Left renal pelvis (tissue), 4 donors: Measurements from ENCODE around the gene FNDC5. TPM values are rescaled to one million over a fixed set of nuclear protein-coding genes. Genes with fewer than 3 reads are reported as not detected.

Source experiments
- DNase-seq, 4 donors: peaks; one replicate each; pipeline ENCODE4 v3.0.0-alpha.2; 2013; ENCODE audit warnings: low read depth in 4 of 4, low spot score in 3 of 4
- polyA plus RNA-seq, 4 donors: library from polyadenylated mRNA; unstranded; fragments of 120-200 nt; gene quantifications; one replicate each; pipeline ENCODE4 v1.2.1, GENCODE V29; 2013; ENCODE audit not compliant: insufficient read length in 4 of 4

Gene FNDC5
- polyA plus RNA-seq, 4 donors: 44.6 to 94.3 (median 60.2) TPM

DNA sequence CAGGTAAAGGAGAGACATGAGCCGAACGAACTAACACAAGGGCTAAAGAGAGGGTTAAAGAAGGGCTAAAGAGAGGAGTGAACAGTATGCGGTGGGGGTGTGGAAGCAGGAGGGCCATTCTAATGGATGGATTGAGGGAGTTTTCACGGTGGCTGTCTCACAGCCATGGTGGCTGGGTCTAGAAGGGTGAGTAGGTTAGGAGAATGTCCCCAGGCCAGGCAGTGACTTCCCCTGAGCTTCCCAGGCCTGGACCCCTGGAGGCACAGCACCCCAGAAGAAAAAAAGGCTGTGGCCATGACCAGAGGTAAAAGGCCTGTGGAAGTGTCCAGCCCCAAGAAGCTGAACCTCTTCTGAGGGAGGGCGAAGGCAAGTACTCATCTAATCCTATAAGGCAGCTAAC is 3.6 kb downstream of the FNDC5 start:
- DNase-seq: no peak

- DNase-seq: no peak
These were observed 4.9 kb downstream of the FNDC5 start for GRCh38 chr1:32865639-32866405.

- no peak for DNase-seq
These were observed 6.2 kb downstream of the FNDC5 start for GRCh38 chr1:32864375-32865019.

- DNase-seq: no peak
These were observed 6.8 kb downstream of the FNDC5 start for GRCh38 chr1:32863881-32864245.

GRCh38 chr1:32863218-32863880 is 7.4 kb downstream of the FNDC5 start:
- no peak for DNase-seq

GRCh38 chr1:32861904-32862695 is 8.6 kb downstream of the FNDC5 start:
- DNase-seq: no peak

DNA sequence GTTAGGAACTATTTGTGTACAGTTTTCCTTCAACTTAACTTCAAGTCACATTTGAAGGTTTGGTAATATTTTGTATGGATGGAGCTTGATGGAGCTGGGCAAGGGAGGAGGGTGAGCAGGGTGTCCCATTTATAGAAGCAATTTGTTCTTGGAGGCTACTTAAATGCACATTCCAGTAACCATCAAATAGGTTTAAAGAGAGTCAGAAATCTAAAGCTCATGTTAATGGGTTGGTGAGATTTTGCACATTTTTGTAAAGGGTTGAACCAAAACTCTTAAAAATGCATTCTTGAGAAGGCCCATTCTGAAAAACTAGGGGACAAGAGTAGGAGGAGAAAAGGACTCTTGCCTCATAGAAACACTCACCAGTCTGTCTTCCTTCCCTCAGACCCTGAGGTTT is 10.1 kb downstream of the FNDC5 start:
- no peak for DNase-seq

DNA sequence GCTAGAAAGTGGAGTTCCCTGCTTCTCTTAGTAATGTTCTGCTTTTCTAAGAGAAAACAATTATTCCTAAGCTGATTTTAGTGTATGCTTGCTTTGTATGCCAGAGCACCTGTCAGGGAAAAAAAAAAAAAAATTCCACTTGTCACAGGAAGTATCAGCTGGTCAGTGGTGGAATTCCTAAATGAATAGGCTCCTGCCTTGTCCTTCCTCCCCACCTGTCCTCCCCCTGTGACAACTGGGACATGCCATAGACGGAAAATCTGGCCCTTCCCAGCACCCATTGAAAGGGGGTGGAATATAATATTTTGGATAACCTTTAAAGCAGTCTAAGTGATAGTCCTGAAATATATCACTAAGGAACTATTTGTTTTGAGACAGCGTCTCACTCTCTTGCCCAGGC is 10.8 kb downstream of the FNDC5 start:
- no peak for DNase-seq

DNA sequence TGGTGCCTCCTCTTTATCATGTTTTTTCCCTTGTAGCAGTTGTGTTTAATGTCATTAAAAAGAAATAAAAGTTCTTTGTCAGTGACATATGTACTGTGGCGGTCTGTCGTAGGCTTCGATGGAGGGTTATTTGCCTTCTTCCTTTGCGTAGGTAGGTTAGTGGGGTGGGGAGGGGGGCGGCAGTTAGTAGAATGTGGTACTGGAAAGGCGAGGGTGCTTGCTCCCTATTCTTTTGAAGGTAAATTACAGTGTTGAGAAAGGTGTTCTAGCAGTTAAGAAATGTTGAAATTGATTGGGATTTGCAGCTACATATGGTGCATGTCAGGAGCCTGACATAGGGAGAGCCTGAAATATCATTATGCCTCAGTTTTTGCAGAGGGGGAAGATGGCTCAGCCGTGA is 11.9 kb downstream of the FNDC5 start:
- DNase-seq: no peak

DNA sequence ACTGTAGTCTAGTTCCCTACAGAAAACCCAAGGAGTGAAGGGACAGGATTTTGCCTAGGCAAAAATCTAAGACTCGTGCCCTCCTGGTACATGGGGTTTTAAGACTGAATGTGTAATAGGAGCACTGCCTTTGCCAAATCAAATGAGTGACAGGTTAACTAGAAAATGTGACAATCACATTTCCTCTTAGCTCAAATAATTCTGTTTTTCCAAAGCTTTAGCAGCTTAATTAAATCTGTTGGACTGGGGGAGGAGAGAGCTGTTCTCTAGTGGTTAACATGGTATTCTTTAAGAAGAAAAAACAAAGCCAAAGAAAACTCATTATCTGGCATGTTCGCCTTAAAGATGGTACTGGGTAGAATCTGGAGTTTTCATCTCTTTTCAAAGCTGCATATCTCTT is 12.6 kb downstream of the FNDC5 start:
- DNase-seq: no peak

DNA sequence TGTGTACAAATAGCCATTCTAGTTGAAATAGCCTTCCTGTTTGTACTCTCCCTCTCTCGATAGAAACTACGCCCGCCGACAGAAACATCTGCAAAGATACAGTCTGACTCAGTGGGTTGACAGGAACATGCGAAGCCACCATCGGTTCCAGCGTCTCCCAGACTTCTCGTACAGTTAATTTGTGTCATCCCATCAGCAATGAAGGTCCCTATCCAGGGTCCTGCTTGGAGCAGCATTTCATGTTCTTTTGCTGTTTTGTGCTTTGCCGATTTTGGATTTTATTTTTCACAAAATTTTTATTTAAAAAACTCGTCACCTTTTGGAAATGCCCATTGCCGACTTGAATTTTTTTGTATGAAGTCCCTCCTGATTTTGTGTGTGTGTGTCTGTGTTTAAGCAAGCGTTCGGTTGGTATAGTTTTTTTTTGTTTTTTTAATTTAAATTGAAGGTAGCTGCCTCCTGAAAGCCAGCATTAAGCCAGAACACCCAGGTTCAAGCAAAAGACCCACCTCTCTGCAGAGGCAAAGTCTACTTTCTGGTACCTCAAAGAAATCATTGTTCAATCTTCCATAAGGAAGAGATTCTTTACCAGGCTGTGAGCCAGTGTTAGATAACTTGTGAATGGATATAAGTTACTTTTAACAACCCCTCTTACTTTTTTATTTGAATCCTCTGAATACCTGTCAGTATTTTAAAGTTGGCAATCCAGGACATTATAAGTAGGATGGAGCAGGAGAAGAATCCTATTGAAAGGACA is 14.7 kb downstream of the FNDC5 start:
- no peak for DNase-seq

GRCh38 chr1:32848354-32849063 is 22.2 kb downstream of the FNDC5 start:
- DNase-seq: no peak

DNA sequence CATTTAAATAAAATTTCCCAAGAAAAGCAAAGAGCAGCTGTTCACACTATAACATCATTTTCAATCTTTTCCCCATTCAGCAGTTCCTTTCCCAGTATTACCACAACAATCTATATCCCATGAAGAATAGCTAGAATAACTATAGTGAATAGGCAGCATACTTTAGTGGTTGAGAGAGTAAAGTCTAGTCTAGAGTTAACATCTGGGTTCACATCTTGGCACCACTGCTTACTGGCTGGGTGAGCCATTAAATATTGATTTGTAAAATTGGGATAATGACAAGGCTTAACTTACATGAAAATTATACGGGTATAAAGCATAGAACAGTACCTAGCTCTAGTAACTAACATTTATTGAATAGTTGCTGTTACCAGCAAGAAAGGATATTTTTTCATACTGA is 38.8 kb downstream of the FNDC5 start:
- no peak for DNase-seq

DNA sequence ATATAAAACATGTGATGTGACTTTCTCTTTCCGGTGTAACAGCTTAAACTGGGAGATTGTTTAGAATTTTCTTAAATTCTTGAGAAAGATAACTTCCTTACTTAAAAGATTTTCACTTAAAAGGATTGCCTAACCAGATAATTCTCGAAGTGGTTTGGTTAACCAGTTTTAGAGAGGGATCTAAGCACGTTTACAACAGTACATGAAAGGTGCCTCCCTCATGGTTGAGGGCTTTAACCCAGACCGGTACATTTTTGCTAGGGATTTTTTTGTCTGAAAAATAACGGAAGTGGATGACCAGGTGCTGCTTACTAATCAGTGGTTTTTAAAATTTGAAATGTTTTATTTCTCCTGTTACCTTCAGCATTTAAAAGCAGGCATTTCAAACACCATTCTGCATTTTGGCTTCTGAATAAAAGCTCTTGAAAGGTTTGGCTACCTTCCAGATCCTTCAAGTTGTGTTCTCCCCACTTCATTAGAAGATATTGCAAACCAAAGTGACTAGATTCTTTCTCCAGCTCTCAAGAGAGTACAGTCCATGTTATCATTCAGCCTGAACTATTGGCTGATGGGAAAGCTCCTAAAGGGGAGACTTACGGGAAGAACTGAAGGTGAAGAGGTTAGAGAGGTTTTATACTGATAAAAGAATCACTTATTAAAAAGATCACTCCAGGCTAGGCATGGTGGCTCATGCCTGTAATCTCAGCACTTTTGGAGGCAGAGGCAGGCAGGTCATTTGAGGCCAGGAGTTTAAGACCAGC is 40.4 kb downstream of the FNDC5 start:
- no peak for DNase-seq

- peak in 1 of 4 donors; percentile 3 for DNase-seq
These were observed 42.4 kb downstream of the FNDC5 start for GRCh38 chr1:32828341-32828740.

DNA sequence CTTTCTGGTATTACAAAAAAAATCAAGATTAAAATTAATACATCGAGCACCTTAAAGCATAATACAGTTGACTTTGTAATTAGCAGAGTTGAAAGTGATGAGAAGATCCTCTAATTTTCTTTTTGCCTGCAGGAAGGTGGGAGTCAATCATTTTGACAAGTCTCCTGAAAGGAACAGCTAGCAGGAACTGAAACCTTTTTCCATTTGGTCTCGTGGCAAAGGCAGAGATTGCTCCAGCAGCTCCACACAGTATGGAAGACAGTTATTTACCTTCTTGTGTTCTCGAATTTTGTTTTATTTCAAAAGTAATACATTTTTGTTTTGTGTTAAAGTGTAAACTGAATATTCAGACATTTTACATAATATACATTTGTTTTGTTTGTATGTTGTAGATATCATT is 45.5 kb downstream of the FNDC5 start:
- DNase-seq: no peak

DNA sequence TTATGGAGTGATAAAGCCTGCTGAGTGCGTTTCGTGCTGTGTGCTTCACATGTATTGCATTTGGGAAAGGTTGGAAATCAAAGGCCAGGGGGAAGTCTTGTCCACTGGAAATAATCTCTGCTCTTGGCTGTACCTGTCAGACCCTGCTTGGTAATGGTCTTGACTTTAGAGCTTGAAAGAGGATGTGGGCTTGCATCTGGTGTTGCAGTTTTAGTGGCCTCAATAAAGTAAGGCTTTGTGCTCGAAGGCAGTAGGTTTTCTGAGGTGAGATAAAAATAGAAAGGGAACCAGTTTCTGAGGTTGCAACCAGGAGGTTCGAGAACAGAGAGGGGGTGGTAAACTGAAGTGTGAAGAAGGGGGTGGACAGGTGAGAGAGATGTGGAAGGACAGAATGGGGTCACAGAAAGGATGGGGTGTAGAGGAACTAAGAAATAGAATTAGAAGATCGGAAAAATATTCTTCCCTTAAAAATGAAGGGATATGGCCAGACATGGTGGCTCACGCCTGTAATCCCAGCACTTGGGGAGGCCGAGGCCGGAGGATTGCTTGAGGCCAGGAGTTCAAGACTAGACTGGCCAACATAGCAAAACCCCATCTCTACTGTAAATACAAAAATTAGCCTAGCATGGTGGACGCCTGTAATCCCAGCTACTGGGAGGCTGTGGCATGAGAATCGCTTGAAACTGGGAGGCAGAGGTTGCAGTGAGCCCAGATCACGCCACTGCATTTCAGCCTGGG is 51.7 kb downstream of the FNDC5 start:
- peak in 1 of 4 donors; percentile 1 for DNase-seq
